Testis (tissue), 3 donors: ENCODE data around the gene ZNF385A. TPM values are rescaled to one million over a fixed set of nuclear protein-coding genes. Genes with fewer than 3 reads are reported as not detected.
"Not testable (repeated sequence)": the region's sequence is repeated elsewhere in the genome, so short reads cannot be mapped to it uniquely, and the experiment has no call there.

ENCODE experiments used
- DNase-seq: peaks from one replicate; pipeline ENCODE4 v3.0.0-alpha.2; 2019
- H3K27ac ChIP-seq, 2 donors: fragments of 200-600 bp; sonication (generic); one replicate each; pipeline ENCODE4 v1.5.1; 2019
- H3K27me3 ChIP-seq: fragments of 200-600 bp; sonication (generic); one replicate; pipeline ENCODE4 v1.5.1; 2019
- H3K36me3 ChIP-seq: fragments of 200-600 bp; sonication (generic); one replicate; pipeline ENCODE4 v1.5.1; 2017; ENCODE audit warnings: low read depth; ENCODE audit errors: missing control alignments
- H3K4me1 ChIP-seq: fragments of 200-600 bp; sonication (generic); one replicate; pipeline ENCODE4 v1.5.1; 2019
- H3K4me3 ChIP-seq, 2 donors: fragments of 200-600 bp; sonication (generic); one replicate each; pipeline ENCODE4 v1.5.1; 2017 to 2019
- H3K9me3 ChIP-seq: fragments of 200-600 bp; sonication (generic); one replicate; pipeline ENCODE4 v1.5.1; 2017
- CTCF ChIP-seq, 3 experiments: fragments of 450-650 bp in 2 of 3; fragments of 200-600 bp in 1 of 3; sonication (generic) in 1 of 3; IDR thresholded peaks; one replicate each; pipeline ENCODE4 v1.5.1; 2016 to 2019; ENCODE audit warnings: antibody characterized with exemption in 3 of 3, mild to moderate bottlenecking in 2 of 3, moderate library complexity in 1 of 3
- POLR2A ChIP-seq: fragments of 450-650 bp; IDR thresholded peaks from one replicate; pipeline ENCODE4 v1.6.1; 2017; ENCODE audit warnings: antibody characterized with exemption, mild to moderate bottlenecking, moderate library complexity
- WGBS, 2 donors: methylation state at CpG; one replicate each; pipeline ENCODE4 v1.1.5; 2018; 5-methylcytosine and 5-hydroxymethylcytosine counted together
- intact Hi-C: fragments of 100-400 bp; cut with DNase I; formaldehyde crosslinking; loops from one replicate; pipeline ENCODE4 v1.15.1; 2023; ENCODE audit warnings: low total_unique reads
- microRNA counts, 2 donors: library from miRNA; unstranded; fragments of <30 nt; microRNA quantifications; one replicate each; lab custom pipeline; 2016
- microRNA-seq, 2 donors: library from miRNA; unstranded; fragments of <30 nt; microRNA quantifications; one replicate each; pipeline ENCODE4, GENCODE V29; 2016; ENCODE audit warnings: borderline number of aligned reads in 2 of 2, borderline replicate concordance in 1 of 2
- polyA plus RNA-seq: library from polyadenylated mRNA; stranded (reverse); fragments of 350-450 nt; fragmentation: Illumina TruSeq; extraction: RNeasy Lipid Tissue Mini Kit (QIAGEN cat#74804); gene quantifications from one replicate; pipeline ENCODE4 v1.2.3, GENCODE V29; 2014; ENCODE audit warnings: low read depth, low replicate concordance; ENCODE audit not compliant: insufficient read depth
- small RNA-seq, 2 donors: library from RNA; depleted of rRNA; stranded (forward); fragments of <200 nt; gene quantifications; one replicate each; pipeline ENCODE3, GENCODE V24; 2016
- total RNA-seq, 2 donors: library from RNA; depleted of rRNA; stranded (reverse); fragments of >200 nt; gene quantifications; one replicate each; pipeline ENCODE4 v1.2.3, GENCODE V29; 2016

Gene ZNF385A
- total and polyA plus RNA-seq, 3 donors from 2014 or later, result 3.5 to 10.9 (median 5.6) TPM

- no peak for DNase-seq
- no peak overlapping the region for H3K27ac ChIP-seq
- H3K4me3 ChIP-seq, result no peak overlapping the region
- intact Hi-C loops, result no loop called here
- H3K9me3 ChIP-seq, result no peaks in the 10 kb centered on the region
- TF ChIP-seq CTCF (IDR thresholded peaks at IDR 0.05), result no peak
- no peak for TF ChIP-seq POLR2A
- H3K27me3 ChIP-seq, result no peaks in the 10 kb centered on the region
- H3K4me1 ChIP-seq, result peaks cover 17% of the 10 kb centered on the region
- WGBS, 2 donors, result 79 to 83% methylated on average over 6 of the region's 6 CpGs
- no peaks in the 10 kb centered on the region for H3K36me3 ChIP-seq
Observed at GRCh38 chr12:54328595-54329337, 55.8 kb downstream of the ZNF385A start.

GRCh38 chr12:54325442-54326109 is 59.0 kb downstream of the ZNF385A start:
- Histone ChIP-seq H3K27ac (peak overlapping the region; percentile 84 to 91), H3K4me1 (peaks cover 17% of the 10 kb centered on the region), H3K4me3 (peak overlapping the region; percentile 68 to 73)
- 29 to 36% methylated on average over 22 of the region's 22 CpGs for WGBS, 2 donors
- intact Hi-C loops, H3K9me3 ChIP-seq, DNase-seq, H3K36me3 ChIP-seq, H3K27me3 ChIP-seq: not testable (repeated sequence)

DNA sequence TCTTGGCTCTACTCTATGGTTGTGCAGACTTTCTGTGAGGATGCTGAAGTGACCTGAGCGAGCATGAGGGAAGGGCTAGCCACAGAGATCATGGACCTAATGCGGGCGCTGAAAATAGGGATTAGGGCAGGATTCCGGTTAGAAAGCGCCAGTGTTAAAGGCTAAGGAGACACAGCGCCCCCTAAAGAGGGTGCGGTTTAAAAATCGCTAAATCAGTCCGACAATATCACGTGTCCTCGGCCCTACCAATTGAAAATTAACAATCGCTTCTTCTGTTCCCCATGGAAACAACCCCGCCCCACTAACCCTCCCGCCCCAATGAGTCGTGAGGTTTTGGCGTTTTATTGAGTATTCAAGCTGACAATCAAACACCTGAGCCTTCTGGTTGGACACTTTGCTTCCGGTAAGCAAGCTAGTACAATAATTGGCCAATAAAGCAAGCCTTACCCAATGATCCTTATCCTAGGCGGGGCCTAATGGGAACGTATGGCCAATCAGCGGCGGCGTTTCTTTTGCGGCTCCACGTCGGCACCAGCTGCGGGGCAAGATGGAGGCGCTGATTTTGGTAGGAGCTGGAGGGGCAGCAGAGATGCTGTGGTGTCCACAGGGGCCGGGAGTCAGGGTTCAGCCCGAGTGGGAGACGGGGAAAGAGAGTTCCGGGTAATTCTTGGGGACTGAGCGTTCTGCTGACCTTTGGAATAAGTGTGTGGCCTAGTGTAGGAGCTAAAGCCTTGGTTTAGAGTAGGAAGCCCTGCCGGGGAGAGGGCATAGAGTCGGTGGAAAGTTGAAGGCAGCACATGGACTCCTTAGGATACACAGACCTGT is 59.7 kb downstream of the ZNF385A start, which contains the start of gene COPZ1:
TSS of gene COPZ1 (plus strand) at position 515 of the 825 bp plus-strand sequence. CDS start at position 548, 33 bp downstream.
- H3K4me1 ChIP-seq, result peaks cover 12% of the 10 kb centered on the region

DNA sequence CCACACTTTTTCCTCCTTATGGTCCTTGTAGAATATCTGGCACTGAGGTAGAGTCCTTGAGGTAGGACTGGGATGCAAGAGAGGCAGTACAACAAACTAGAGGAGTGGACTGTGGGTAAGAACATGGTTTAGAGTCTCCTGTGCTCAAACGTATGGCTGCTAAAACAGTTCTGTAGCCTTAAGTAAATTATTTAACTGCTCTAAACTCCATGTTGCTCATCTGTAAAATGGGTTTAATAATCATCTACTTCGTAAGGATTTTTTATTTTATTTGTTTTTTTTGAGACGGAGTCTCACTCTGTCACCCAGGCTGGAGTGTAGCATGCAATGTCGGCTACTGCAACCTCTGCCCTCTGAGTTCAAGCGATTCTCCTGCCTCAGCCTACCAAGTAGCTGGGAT is 63.2 kb downstream of the ZNF385A start:
- H3K4me1 ChIP-seq, result peaks cover 6% of the 10 kb centered on the region
- WGBS, 2 donors, result 88 to 90% methylated on average over 5 of the region's 5 CpGs
- no peaks in the 10 kb centered on the region for H3K36me3 ChIP-seq
- intact Hi-C loops, result no loop called here
- H3K4me3 ChIP-seq, result no peak overlapping the region
- H3K27me3 ChIP-seq, result no peaks in the 10 kb centered on the region
- no peak for DNase-seq
- H3K9me3 ChIP-seq, result no peaks in the 10 kb centered on the region
- no peak overlapping the region for H3K27ac ChIP-seq
- TF ChIP-seq POLR2A (no peak), CTCF (IDR thresholded peaks at IDR 0.05) (no peak)

More for the DNA sequence above, 59.7 kb downstream of the ZNF385A start, which contains the start of gene COPZ1:
- intact Hi-C loops, result no loop called here
- Histone ChIP-seq H3K9me3 (no peaks in the 10 kb centered on the region), H3K4me3 (peak within 1 kb of the TSS; percentile 68 to 73), H3K27ac (peak within 1 kb of the TSS; percentile 84 to 91), H3K36me3 (no peaks in the 10 kb centered on the region), H3K27me3 (no peaks in the 10 kb centered on the region)
- WGBS, 2 donors, result 2 to 6% methylated on average over 12 to 34 of the region's 34 CpGs
- DNase-seq, result peak; percentile 98
- peak; percentile 59 to 85 (median 62) for TF ChIP-seq CTCF (IDR thresholded peaks at IDR 0.05)
- TF ChIP-seq POLR2A, result peak; percentile 70

MicroRNAs within 50 kb of the gene (microRNA counts, 767-probe panel; counts per million panel counts)
- 7,633 to 8,150 counts per million in 2 donors for microRNA hsa-miR-148b-3p (lab: Ali Mortazavi, UCI)

Small RNA genes lying within 50 kb of the gene (microRNA-seq; reads per million reads assigned to microRNA genes)
- gene MIR148B, result 118 to 234 reads per million in 2 donors

Small RNA genes lying within 50 kb of the gene (small RNA-seq; reads per million reads assigned to genes)
- gene MIR148B (11.0 to 13.6 reads per million in 2 donors), gene RN7SL744P (0 reads per million in 2 donors)

Other genes starting within 250 kb of the ZNF385A start
- gene SMUG1, start 195.7 kb downstream of the ZNF385A start, total RNA-seq, result 10 to 100 TPM; 33.8 to 37.2 TPM
- gene SMUG1, start 195.7 kb downstream of the ZNF385A start, polyA plus RNA-seq, result 35.8 TPM
- gene CBX5, start 104.6 kb downstream of the ZNF385A start, total RNA-seq, result 10 to 100 TPM; 52.7 to 63.9 TPM
- gene CBX5, start 104.6 kb downstream of the ZNF385A start, polyA plus RNA-seq, result 66.4 TPM
- gene HNRNPA1, start 104.0 kb downstream of the ZNF385A start, total RNA-seq, result 100 to 1,000 TPM; 250 to 293 TPM
- gene HNRNPA1, start 104.0 kb downstream of the ZNF385A start, polyA plus RNA-seq, result 534 TPM
- 1 to 10 TPM in 1 of 2 donors, under 1 TPM in 1; 0.94 to 1.9 TPM for gene NFE2, start 83.7 kb downstream of the ZNF385A start, total RNA-seq
- gene NFE2, start 83.7 kb downstream of the ZNF385A start, polyA plus RNA-seq, result 2.6 TPM
- gene COPZ1, start 59.6 kb downstream of the ZNF385A start, total RNA-seq, result 10 to 100 TPM; 45.9 to 63.9 TPM
- 123 TPM for gene COPZ1, start 59.6 kb downstream of the ZNF385A start, polyA plus RNA-seq
- under 1 TPM in 1 of 2 donors, not detected in 1; 0.43 TPM for gene GPR84, start 20.2 kb downstream of the ZNF385A start, total RNA-seq
- 0.58 TPM for gene GPR84, start 20.2 kb downstream of the ZNF385A start, polyA plus RNA-seq
- gene ITGA5, start 34.5 kb upstream of the ZNF385A start, total RNA-seq, result 10 to 100 TPM in 1 of 2 donors, 1 to 10 TPM in 1; 9.0 to 10.7 TPM
- 16.3 TPM for gene ITGA5, start 34.5 kb upstream of the ZNF385A start, polyA plus RNA-seq
- 100 to 1,000 TPM; 109 to 191 TPM for gene GTSF1, start 88.9 kb upstream of the ZNF385A start, total RNA-seq
- 456 TPM for gene GTSF1, start 88.9 kb upstream of the ZNF385A start, polyA plus RNA-seq
- gene NCKAP1L, start 113.0 kb upstream of the ZNF385A start, total RNA-seq, result 1 to 10 TPM; 4.0 to 5.0 TPM
- gene NCKAP1L, start 113.0 kb upstream of the ZNF385A start, polyA plus RNA-seq, result 9.0 TPM
- 1 to 10 TPM; 3.4 to 4.1 TPM for gene PDE1B, start 164.9 kb upstream of the ZNF385A start, total RNA-seq
- 5.4 TPM for gene PDE1B, start 164.9 kb upstream of the ZNF385A start, polyA plus RNA-seq
- 1 to 10 TPM; 6.1 to 6.9 TPM for gene PPP1R1A, start 203.9 kb upstream of the ZNF385A start, total RNA-seq
- gene PPP1R1A, start 203.9 kb upstream of the ZNF385A start, polyA plus RNA-seq, result 6.3 TPM